Esophagus (tissue), 2 donors: ENCODE data around the gene ZFYVE28. TPM values are rescaled to one million over a fixed set of nuclear protein-coding genes. Genes with fewer than 3 reads are reported as not detected.

ENCODE experiments used
- H3K27ac ChIP-seq, 2 donors: one replicate each; pipeline ENCODE4 v1.5.1; 2013; ENCODE audit warnings: low read depth in 2 of 2, mild to moderate bottlenecking in 2 of 2, inconsistent platforms in 1 of 2, low read length in 1 of 2, moderate library complexity in 1 of 2
- H3K27me3 ChIP-seq, 2 donors: one replicate each; pipeline ENCODE4 v1.6.1; 2013; ENCODE audit warnings: low read length in 2 of 2, control low read depth in 1 of 2, mild to moderate bottlenecking in 1 of 2; ENCODE audit not compliant: insufficient read depth in 2 of 2, control insufficient read depth in 1 of 2
- H3K36me3 ChIP-seq, 2 donors: one replicate each; pipeline ENCODE4 v1.6.1; 2013; ENCODE audit warnings: low read length in 1 of 2; ENCODE audit not compliant: control insufficient read depth in 2 of 2, insufficient read depth in 2 of 2
- H3K4me1 ChIP-seq, 2 donors: one replicate each; pipeline ENCODE4 v1.6.1; 2013; ENCODE audit warnings: low read length in 1 of 2; ENCODE audit not compliant: control insufficient read depth in 2 of 2, insufficient read depth in 2 of 2
- H3K4me3 ChIP-seq, 2 donors: one replicate each; pipeline ENCODE4 v1.5.1; 2013; ENCODE audit warnings: low read length in 2 of 2, mild to moderate bottlenecking in 2 of 2, low read depth in 1 of 2, moderate library complexity in 1 of 2
- H3K9me3 ChIP-seq, 2 donors: one replicate each; pipeline ENCODE4 v1.6.1; 2013; ENCODE audit warnings: mild to moderate bottlenecking in 2 of 2, low read depth in 1 of 2, low read length in 1 of 2, moderate library complexity in 1 of 2; ENCODE audit not compliant: control insufficient read depth in 2 of 2, insufficient read depth in 1 of 2
- WGBS, 2 donors: extraction: QIAGEN DNeasy Blood & Tissue Kit; methylation state at CpG; one replicate each; pipeline ENCODE4 v1.1.7; 2013; 5-methylcytosine and 5-hydroxymethylcytosine counted together
- polyA plus RNA-seq, 2 donors: library from polyadenylated mRNA; stranded (reverse); fragments of 200-250 nt; gene quantifications; one replicate each; pipeline ENCODE4 v1.2.3, GENCODE V29; 2013
- donor health status: healthy with polysubstance abuse.
- donor health status: Bipolar disorder and iron deficiency.

ZFYVE28 gene
- polyA plus RNA-seq, 2 donors = 5.2 to 5.4 TPM

GRCh38 chr4:2295900-2296442, 122.5 kb downstream of the ZFYVE28 start:
- Histone ChIP-seq H3K9me3 (no peaks in the 10 kb centered on the region), H3K27me3 (no peaks in the 10 kb centered on the region), H3K27ac (no peak overlapping the region), H3K4me1 (peaks cover 3 to 7% of the 10 kb centered on the region in 2 donors), H3K36me3 (peaks cover 0 to 8% of the 10 kb centered on the region in 2 donors), H3K4me3 (no peak overlapping the region)
- 89 to 93% methylated on average over 14 of the region's 14 CpGs for WGBS, 2 donors

DNA sequence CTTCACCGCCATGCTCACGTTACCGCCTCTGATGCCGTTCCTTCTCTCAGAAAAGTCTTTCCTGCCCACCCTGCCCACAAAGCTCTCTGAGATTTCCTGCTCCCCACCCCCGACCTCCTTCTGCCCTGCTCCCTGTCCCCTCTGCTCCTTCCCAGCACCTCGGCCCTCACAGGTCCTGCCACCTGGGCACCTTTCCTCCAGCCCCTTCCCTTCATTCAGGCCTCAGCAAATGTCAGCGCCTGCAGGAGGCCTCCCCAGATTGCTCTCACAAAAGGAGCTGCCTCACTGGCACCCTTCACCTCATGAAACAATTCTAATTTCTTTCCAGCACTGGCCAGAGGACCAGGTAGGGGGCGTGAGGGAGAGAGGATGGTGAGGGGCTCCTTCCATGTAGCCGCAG, 122.9 kb downstream of the ZFYVE28 start:
- Histone ChIP-seq H3K9me3 (no peaks in the 10 kb centered on the region), H3K36me3 (peaks cover 0 to 8% of the 10 kb centered on the region in 2 donors), H3K4me1 (peaks cover 3 to 7% of the 10 kb centered on the region in 2 donors), H3K4me3 (no peak overlapping the region), H3K27me3 (no peaks in the 10 kb centered on the region), H3K27ac (no peak overlapping the region)
- 83 to 93% methylated on average over 9 of the region's 9 CpGs for WGBS, 2 donors

- 60 to 63% methylated on average over 6 of the region's 6 CpGs for WGBS, 2 donors
- Histone ChIP-seq H3K27me3 (no peaks in the 10 kb centered on the region), H3K36me3 (peaks cover 0 to 5% of the 10 kb centered on the region in 2 donors), H3K9me3 (no peaks in the 10 kb centered on the region), H3K4me1 (peaks cover 3 to 5% of the 10 kb centered on the region in 2 donors), H3K4me3 (no peak overlapping the region), H3K27ac (no peak overlapping the region)
These were observed 125.8 kb downstream of the ZFYVE28 start for GRCh38 chr4:2292646-2293108.

GRCh38 chr4:2291705-2292645, 126.5 kb downstream of the ZFYVE28 start:
- Histone ChIP-seq H3K4me1 (peaks cover 3 to 4% of the 10 kb centered on the region in 2 donors), H3K27ac (peak overlapping the region in 1 of 2 donors; percentile 6), H3K4me3 (no peak overlapping the region), H3K27me3 (no peaks in the 10 kb centered on the region), H3K9me3 (no peaks in the 10 kb centered on the region), H3K36me3 (no peaks in the 10 kb centered on the region)
- WGBS, 2 donors = 78 to 83% methylated on average over 20 of the region's 20 CpGs

GRCh38 chr4:2290974-2291704, 127.3 kb downstream of the ZFYVE28 start:
- 75 to 77% methylated on average over 24 of the region's 24 CpGs for WGBS, 2 donors
- Histone ChIP-seq H3K27ac (no peak overlapping the region), H3K4me1 (peaks cover 3 to 4% of the 10 kb centered on the region in 2 donors), H3K36me3 (no peaks in the 10 kb centered on the region), H3K9me3 (no peaks in the 10 kb centered on the region), H3K27me3 (no peaks in the 10 kb centered on the region), H3K4me3 (no peak overlapping the region)

DNA sequence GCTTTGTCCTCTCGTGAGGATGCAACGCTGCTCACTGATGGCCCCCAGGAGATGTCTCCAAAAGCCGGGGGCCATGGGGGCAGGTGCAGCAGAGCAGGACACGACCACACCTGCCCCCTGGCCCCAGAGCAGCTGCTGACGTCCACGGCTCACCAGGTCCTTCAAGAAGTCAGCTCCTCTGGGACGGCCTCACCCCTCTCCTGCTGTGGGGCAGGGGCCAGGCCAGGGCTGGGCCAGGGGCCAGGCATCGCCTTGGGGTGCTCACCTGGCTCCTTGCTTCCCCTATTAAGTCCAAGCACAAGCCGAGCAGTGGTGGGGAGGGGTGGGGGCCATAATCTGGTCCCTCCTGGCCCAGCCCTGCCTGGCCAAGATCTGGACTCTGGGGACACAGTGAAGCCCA, 128.0 kb downstream of the ZFYVE28 start:
- H3K27ac ChIP-seq = no peak overlapping the region
- H3K36me3 ChIP-seq = no peaks in the 10 kb centered on the region
- H3K4me3 ChIP-seq = no peak overlapping the region
- no peaks in the 10 kb centered on the region for H3K9me3 ChIP-seq
- H3K27me3 ChIP-seq = no peaks in the 10 kb centered on the region
- H3K4me1 ChIP-seq = peaks cover 0 to 4% of the 10 kb centered on the region in 2 donors
- 80 to 89% methylated on average over 9 of the region's 9 CpGs for WGBS, 2 donors

- WGBS, 2 donors = 90% methylated on average over 11 of the region's 11 CpGs
- Histone ChIP-seq H3K27me3 (no peaks in the 10 kb centered on the region), H3K9me3 (no peaks in the 10 kb centered on the region), H3K4me1 (peaks cover 0 to 4% of the 10 kb centered on the region in 2 donors), H3K27ac (no peak overlapping the region), H3K4me3 (no peak overlapping the region), H3K36me3 (no peaks in the 10 kb centered on the region)
These were observed 128.5 kb downstream of the ZFYVE28 start for GRCh38 chr4:2289955-2290333.

DNA sequence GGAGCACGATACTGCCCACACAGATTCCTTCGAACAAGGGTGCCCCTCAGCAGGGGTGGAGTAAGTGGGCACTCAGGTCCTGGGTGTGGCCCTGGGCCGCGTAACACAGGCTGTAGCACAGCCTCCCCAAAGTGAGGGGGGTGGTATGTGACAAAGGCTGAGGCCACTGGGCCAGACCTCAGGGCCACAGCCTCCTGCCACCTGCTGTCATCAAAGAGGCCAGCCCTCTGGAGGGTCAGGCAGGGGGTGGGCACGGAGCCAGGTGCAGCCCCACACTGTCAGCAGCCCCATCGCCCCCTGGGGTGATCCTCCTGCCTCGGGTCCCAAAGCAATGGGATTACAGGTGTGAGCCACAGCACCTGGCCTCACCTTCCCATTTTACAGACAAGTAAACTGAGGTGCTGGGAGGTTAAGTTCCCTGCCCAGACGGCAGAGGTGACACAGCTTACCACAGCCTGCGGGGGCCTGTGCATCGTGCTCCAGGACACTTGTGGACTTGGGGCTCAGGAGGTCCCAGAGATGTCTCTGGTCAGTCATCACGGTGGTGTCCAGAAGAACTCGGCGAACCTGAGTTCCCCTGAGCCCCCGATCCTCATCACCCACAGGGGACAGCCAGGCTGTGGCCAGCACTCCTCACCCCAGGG, 129.0 kb downstream of the ZFYVE28 start:
- H3K27me3 ChIP-seq = no peaks in the 10 kb centered on the region
- no peaks in the 10 kb centered on the region for H3K9me3 ChIP-seq
- no peak overlapping the region for H3K4me3 ChIP-seq
- H3K4me1 ChIP-seq = peaks cover 0 to 4% of the 10 kb centered on the region in 2 donors
- WGBS, 2 donors = 91 to 92% methylated on average over 14 of the region's 14 CpGs
- H3K36me3 ChIP-seq = no peaks in the 10 kb centered on the region
- H3K27ac ChIP-seq = no peak overlapping the region

DNA sequence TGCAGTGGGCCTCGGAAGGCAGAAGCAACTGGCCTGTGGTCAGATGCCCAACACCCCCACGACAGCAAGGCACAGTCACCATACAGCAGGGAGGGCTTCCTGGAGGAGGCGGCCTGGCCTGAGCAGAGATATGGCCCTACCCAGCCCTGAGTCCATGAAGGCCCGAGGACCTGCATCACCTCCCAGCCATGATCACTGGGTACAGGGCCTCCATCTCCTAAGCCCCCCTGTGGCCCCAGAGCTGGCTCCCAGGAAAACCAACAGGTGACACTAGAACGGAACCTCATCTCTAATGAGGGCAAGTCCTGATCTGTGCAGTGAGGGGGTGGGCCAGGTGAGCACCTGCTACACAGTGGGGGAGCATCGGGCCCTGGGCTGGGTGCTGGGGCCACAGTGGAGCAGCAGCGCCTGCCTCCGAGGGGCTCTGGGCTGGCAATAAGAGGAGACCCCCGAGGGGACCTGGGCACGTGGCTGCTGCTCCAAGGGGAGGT, 130.3 kb downstream of the ZFYVE28 start:
- Histone ChIP-seq H3K27ac (no peak overlapping the region), H3K4me3 (no peak overlapping the region), H3K9me3 (peaks cover 0 to 2% of the 10 kb centered on the region in 2 donors), H3K27me3 (no peaks in the 10 kb centered on the region), H3K36me3 (no peaks in the 10 kb centered on the region), H3K4me1 (peaks cover 0 to 4% of the 10 kb centered on the region in 2 donors)
- WGBS, 2 donors = 85 to 86% methylated on average over 10 of the region's 10 CpGs
